ENCODE data around the gene TMEM30A. TPM values are rescaled to one million over a fixed set of nuclear protein-coding genes. Genes with fewer than 3 reads are reported as not detected.
A peak's percentile ranks its signal among the peaks of the same experiment; 100 is the strongest.

The TMEM30A gene
- total and polyA plus RNA-seq, 4 experiments from 2014 or later, result 44.7 to 78.3 (median 65.1) TPM

DNA sequence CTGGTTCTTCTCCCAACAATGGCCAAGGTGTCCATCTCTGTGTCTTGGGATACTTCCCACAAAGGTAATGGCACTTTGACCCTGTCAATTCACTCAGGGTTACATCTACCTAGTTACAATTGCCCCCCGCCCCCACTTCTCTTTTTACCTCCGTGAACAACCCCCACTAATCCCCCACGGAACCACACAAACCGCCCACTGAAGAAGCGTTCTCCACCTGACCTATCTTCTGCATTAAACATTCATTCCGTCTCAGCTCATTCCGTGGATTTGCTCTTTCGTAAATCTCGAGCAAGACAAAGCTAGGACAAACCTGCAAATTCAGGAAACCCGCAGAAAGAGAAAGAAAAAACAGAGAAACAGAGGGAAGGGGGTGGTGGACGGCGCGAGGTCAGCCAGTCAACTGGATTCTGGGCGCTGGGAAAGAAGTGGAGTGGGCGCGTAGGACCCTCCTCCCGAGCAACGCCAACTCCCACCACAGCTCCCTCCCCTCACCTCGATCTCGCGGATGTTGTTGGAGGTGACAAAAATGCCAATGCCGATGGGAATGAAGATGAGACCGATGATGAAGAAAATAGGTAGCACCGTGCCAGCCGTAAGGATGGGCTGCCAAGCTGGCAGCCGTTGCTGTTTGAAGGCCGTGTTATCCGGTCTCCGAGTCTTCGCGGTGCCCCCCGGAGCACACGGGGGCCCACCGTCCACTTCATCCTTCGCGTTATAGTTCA lies 523 bp downstream of the TMEM30A start:
- Mint-ChIP-seq H3K36me3 (peaks cover 0 to 3% of the 10 kb centered on the region in 2 donors), H3K9me3 (no peaks in the 10 kb centered on the region), H3K27ac (no peak overlapping the region), H3K27me3 (no peaks in the 10 kb centered on the region), H3K4me3 (no peak overlapping the region), H3K4me1 (peaks cover 30 to 44% (median 38%) of the 10 kb centered on the region in 4 donors)
- CTCF ChIA-PET (ENCODE audit: partially characterized antibody), result interaction anchor here (0.7 to 3.9 kb wide), 9 partner anchors 10 to 1631 kb away, joined by 3 to 13 read pairs (median 3); partner anchors contain the start of gene COX7A2
- POLR2A ChIA-PET (ENCODE audit: partially characterized antibody), result interaction anchor here (0.9 to 3.7 kb wide), 10 partner anchors 11 to 1764 kb away, joined by 3 to 44 read pairs (median 4); partner anchors contain the start of genes COX7A2, SENP6 and SLC17A5
- no peaks in the 10 kb centered on the region for H3K27me3 ChIP-seq (ENCODE audit: insufficient read depth, low read length)
- peaks cover 70% of the 10 kb centered on the region for H3K4me1 ChIP-seq (ENCODE audit: insufficient read depth, low read length)
- H3K9me3 ChIP-seq (ENCODE audit: control insufficient read depth in 1 of 2, low read length in 2 of 2), result no peaks in the 10 kb centered on the region
- intact Hi-C loops (cut with micrococcal nuclease), result loop anchor here (1.0 to 10.0 kb wide), 7 partner anchors 17 to 1763 kb away; partner anchors contain the start of genes COX7A2, EEF1A1, MYO6 and SLC17A5
- H3K36me3 ChIP-seq (ENCODE audit: insufficient read depth, low read length), result no peaks in the 10 kb centered on the region
- peak in 3 of 5 donors; percentile 13 to 56 (median 14) for DNase-seq
- peak overlapping the region; percentile 70 to 86 for H3K4me3 ChIP-seq (ENCODE audit: low read length in 2 of 2)
- peak overlapping the region; percentile 79 for H3K27ac ChIP-seq (ENCODE audit: low read depth, low read length)

DNA sequence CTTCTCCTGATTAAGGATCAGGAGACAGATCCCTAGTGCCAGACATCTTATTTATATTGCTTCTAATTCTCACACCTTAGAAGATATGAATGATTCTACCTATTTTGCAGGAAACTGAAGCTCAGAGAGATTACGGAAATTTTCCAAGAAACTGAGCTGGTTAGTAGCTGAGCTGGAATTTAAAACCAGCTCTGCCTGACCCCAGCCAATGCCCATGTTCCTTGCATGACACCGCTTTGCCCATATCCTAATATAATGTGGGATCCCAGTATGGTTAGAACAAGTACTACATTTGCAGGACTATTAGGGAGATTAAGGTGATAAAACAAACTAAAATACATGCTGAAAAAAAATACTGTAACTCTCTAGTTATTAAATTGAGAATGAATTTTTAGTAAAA lies 1.9 kb downstream of the TMEM30A start:
- no peaks in the 10 kb centered on the region for H3K9me3 ChIP-seq (ENCODE audit: control insufficient read depth in 1 of 2, low read length in 2 of 2)
- POLR2A ChIA-PET (ENCODE audit: partially characterized antibody), result interaction anchor here (0.8 to 3.7 kb wide), 3 partner anchors 39 to 1762 kb away, joined by 3 to 44 read pairs (median 36); partner anchors contain the start of genes COX7A2 and SENP6
- Mint-ChIP-seq H3K27me3 (no peaks in the 10 kb centered on the region), H3K4me3 (peak overlapping the region in 6 of 8 donors; percentile 26 to 72 (median 60)), H3K9me3 (peaks cover 0 to 1% (median 0%) of the 10 kb centered on the region in 8 donors), H3K36me3 (peaks cover 0 to 2% of the 10 kb centered on the region in 2 donors), H3K4me1 (peaks cover 36 to 55% (median 44%) of the 10 kb centered on the region in 4 donors), H3K27ac (peak overlapping the region in 4 of 7 donors; percentile 8 to 58 (median 26))
- no peak overlapping the region for H3K27ac ChIP-seq (ENCODE audit: low read depth, low read length)
- intact Hi-C loops (cut with micrococcal nuclease), result loop anchor here (5.0 to 10.0 kb wide), 2 partner anchors 245 to 462 kb away; partner anchors contain the start of gene MYO6
- CTCF ChIA-PET (ENCODE audit: partially characterized antibody), result interaction anchor here (0.9 to 3.9 kb wide), 5 partner anchors 12 to 244 kb away, joined by 3 to 13 read pairs (median 4); partner anchors contain the start of gene COX7A2
- no peaks in the 10 kb centered on the region for H3K36me3 ChIP-seq (ENCODE audit: insufficient read depth, low read length)
- H3K27me3 ChIP-seq (ENCODE audit: insufficient read depth, low read length), result no peaks in the 10 kb centered on the region
- H3K4me1 ChIP-seq (ENCODE audit: insufficient read depth, low read length), result peaks cover 83% of the 10 kb centered on the region
- no peak for DNase-seq
- H3K4me3 ChIP-seq (ENCODE audit: low read length in 2 of 2), result no peak overlapping the region

DNA sequence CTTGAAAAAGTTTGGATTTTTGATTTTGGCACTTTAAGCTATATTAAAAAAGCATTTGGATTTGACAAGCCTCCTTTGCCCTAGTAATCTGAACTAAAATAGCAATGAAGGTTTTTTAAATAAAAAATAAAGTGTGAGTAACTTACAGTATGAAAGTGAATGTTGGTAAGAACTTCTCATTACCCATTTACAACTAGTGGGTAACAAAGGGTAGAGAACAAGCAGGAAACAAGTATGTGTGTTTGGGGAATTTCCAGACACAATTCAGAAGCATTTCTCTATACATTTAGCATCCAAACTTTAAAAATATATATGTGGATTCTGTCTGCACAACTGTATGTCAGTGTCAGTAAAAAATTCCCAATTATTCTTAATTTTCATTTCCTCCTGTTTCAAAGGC lies 2.9 kb downstream of the TMEM30A start:
- DNase-seq, result no peak
- no peaks in the 10 kb centered on the region for H3K27me3 ChIP-seq (ENCODE audit: insufficient read depth, low read length)
- peaks cover 0 to 1% (median 0%) of the 10 kb centered on the region in 8 donors for H3K9me3 Mint-ChIP-seq
- H3K4me3 ChIP-seq (ENCODE audit: low read length in 2 of 2), result no peak overlapping the region
- ChIA-PET CTCF (ENCODE audit: partially characterized antibody) (interaction anchor here (0.9 to 1.4 kb wide), 4 partner anchors 12 to 245 kb away, joined by 3 to 7 read pairs (median 4); no protein-coding TSS in a partner anchor), POLR2A (ENCODE audit: partially characterized antibody) (no interaction called here)
- no peaks in the 10 kb centered on the region for H3K27me3 Mint-ChIP-seq
- no peak overlapping the region for H3K27ac ChIP-seq (ENCODE audit: low read depth, low read length)
- H3K36me3 Mint-ChIP-seq, result peaks cover 4 to 5% of the 10 kb centered on the region in 2 donors
- no peaks in the 10 kb centered on the region for H3K9me3 ChIP-seq (ENCODE audit: control insufficient read depth in 1 of 2, low read length in 2 of 2)
- peak overlapping the region in 6 of 8 donors; percentile 3 to 65 (median 44) for H3K4me3 Mint-ChIP-seq
- peaks cover 72% of the 10 kb centered on the region for H3K4me1 ChIP-seq (ENCODE audit: insufficient read depth, low read length)
- intact Hi-C loops (cut with micrococcal nuclease), result loop anchor here (5.0 to 10.0 kb wide), 2 partner anchors 246 to 463 kb away; partner anchors contain the start of gene MYO6
- H3K4me1 Mint-ChIP-seq, result peaks cover 40 to 49% (median 41%) of the 10 kb centered on the region in 4 donors
- no peaks in the 10 kb centered on the region for H3K36me3 ChIP-seq (ENCODE audit: insufficient read depth, low read length)
- H3K27ac Mint-ChIP-seq, result peak overlapping the region in 1 of 7 donors; percentile 57

DNA sequence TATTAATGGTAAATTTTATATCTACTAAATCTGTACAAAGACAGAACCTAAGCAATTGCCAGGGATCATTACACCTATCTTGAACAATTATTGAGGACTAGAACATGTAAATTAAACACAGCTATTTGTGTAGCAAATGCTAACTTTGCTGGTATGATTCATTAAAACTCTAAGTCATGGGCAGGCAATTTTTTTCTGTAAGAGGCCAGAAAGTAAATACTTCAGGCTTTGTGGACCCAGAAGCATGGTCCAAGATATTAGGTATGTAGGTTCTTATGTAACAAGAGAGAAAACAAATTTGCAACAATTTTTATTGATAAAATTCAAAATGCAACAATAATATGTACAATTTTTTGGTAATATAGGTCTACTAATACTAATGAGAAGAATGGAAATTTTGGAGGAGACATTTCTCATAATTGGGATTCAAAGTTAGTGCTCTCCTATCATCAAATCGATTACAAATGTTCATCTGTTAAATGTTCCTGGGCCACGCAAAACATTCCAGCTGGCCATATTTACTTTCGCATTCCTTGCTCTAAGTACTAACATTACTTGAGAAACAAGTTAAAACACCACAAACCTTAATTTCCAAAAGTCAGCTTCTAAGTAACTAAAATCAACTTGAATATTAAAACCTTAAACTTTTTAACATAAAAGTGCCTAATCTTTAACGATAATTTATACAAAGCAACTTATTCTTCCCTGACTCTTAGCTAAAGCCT lies 4.3 kb downstream of the TMEM30A start:
- ChIA-PET POLR2A (ENCODE audit: partially characterized antibody) (interaction anchor here (2.9 kb wide), 1 partner anchor 37 kb away, joined by 15 read pairs; the partner anchor contains the start of gene COX7A2), CTCF (ENCODE audit: partially characterized antibody) (interaction anchor here (1.1 to 2.3 kb wide), 3 partner anchors 12 to 17 kb away, joined by 3 to 8 read pairs (median 7); no protein-coding TSS in a partner anchor)
- H3K27ac ChIP-seq (ENCODE audit: low read depth, low read length), result no peak overlapping the region

DNA sequence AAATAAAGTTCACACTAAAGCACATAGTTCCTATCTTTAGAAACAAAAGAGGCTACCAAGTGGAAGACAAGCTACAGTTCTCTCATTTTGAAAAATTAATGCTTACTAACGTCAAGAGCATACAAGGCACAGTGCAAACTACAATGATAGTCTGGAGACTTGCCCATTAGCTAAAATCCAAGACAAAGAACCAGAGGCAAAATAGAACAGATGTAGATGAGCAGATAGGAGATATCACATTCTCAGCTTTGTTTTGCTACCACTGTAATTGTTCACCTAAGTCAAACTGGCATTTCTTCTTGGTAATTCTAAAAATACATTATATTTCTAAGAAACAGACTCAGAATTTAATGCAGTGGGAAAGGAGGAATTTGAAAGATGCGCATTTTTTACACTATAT lies 5.2 kb downstream of the TMEM30A start:
- H3K27me3 ChIP-seq (ENCODE audit: insufficient read depth, low read length), result no peaks in the 10 kb centered on the region
- H3K4me3 ChIP-seq (ENCODE audit: low read length in 2 of 2), result no peak overlapping the region
- DNase-seq, result no peak
- H3K36me3 ChIP-seq (ENCODE audit: insufficient read depth, low read length), result no peaks in the 10 kb centered on the region
- intact Hi-C loops (cut with micrococcal nuclease), result no loop called here
- Mint-ChIP-seq H3K36me3 (peaks cover 12 to 18% of the 10 kb centered on the region in 2 donors), H3K4me3 (peak overlapping the region in 1 of 8 donors; percentile 23), H3K9me3 (peaks cover 0 to 1% (median 0%) of the 10 kb centered on the region in 8 donors), H3K27ac (peak overlapping the region in 2 of 7 donors; percentile 22 to 64), H3K4me1 (peaks cover 52 to 64% (median 58%) of the 10 kb centered on the region in 4 donors), H3K27me3 (no peaks in the 10 kb centered on the region)
- H3K4me1 ChIP-seq (ENCODE audit: insufficient read depth, low read length), result peaks cover 79% of the 10 kb centered on the region
- no peak overlapping the region for H3K27ac ChIP-seq (ENCODE audit: low read depth, low read length)
- ChIA-PET POLR2A (ENCODE audit: partially characterized antibody) (interaction anchor here (2.9 kb wide), 1 partner anchor 36 kb away, joined by 15 read pairs; the partner anchor contains the start of gene COX7A2), CTCF (ENCODE audit: partially characterized antibody) (interaction anchor here (1.0 to 2.6 kb wide), 3 partner anchors 12 to 69 kb away, joined by 4 to 20 read pairs (median 8); no protein-coding TSS in a partner anchor)
- no peaks in the 10 kb centered on the region for H3K9me3 ChIP-seq (ENCODE audit: control insufficient read depth in 1 of 2, low read length in 2 of 2)

More for the DNA sequence above, 4.3 kb downstream of the TMEM30A start:
- Histone ChIP-seq H3K27me3 (ENCODE audit: insufficient read depth, low read length) (no peaks in the 10 kb centered on the region), H3K36me3 (ENCODE audit: insufficient read depth, low read length) (no peaks in the 10 kb centered on the region), H3K9me3 (ENCODE audit: control insufficient read depth in 1 of 2, low read length in 2 of 2) (no peaks in the 10 kb centered on the region), H3K4me1 (ENCODE audit: insufficient read depth, low read length) (peaks cover 72% of the 10 kb centered on the region), H3K4me3 (ENCODE audit: low read length in 2 of 2) (no peak overlapping the region)
- peaks cover 8 to 13% of the 10 kb centered on the region in 2 donors for H3K36me3 Mint-ChIP-seq
- H3K27ac Mint-ChIP-seq, result peak overlapping the region in 1 of 7 donors; percentile 47
- no peaks in the 10 kb centered on the region for H3K27me3 Mint-ChIP-seq
- peaks cover 47 to 57% (median 51%) of the 10 kb centered on the region in 4 donors for H3K4me1 Mint-ChIP-seq
- peaks cover 0 to 1% (median 0%) of the 10 kb centered on the region in 8 donors for H3K9me3 Mint-ChIP-seq
- peak overlapping the region in 2 of 8 donors; percentile 27 to 46 for H3K4me3 Mint-ChIP-seq
- intact Hi-C loops (cut with micrococcal nuclease), result loop anchor here (5.0 to 10.0 kb wide), 2 partner anchors 247 to 465 kb away; partner anchors contain the start of gene MYO6
- DNase-seq, result no peak

DNA sequence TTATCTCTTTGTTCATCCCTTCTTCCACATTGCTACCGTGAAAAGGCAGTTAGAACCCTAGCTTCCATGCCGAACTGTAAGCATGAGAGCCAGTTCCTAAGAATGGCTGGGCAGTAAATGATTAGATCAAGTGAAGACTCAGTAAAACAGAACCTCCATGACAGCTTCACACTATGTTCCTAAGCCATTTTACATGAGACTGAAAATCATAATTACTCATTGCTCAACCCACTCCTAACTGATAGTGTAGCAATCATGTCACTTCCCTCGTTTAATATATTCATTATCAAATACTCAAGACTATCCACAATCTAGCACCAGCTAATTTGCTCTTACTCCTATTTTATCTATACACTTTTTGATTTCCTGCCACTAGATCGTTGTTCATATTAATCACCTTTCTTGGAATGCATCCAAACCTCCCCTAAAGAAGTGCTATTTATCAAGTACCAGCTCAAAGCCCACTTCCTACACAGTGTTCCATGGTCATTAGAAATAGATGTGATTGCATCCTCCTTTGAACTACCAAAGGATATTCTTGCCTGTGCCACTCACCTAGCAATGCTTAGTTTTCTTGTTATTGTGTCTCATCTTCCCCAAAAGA lies 6.0 kb downstream of the TMEM30A start:
- H3K27me3 ChIP-seq (ENCODE audit: insufficient read depth, low read length), result no peaks in the 10 kb centered on the region
- Mint-ChIP-seq H3K4me3 (peak overlapping the region in 4 of 8 donors; percentile 4 to 9 (median 7)), H3K4me1 (peaks cover 59 to 72% (median 66%) of the 10 kb centered on the region in 4 donors), H3K27ac (peak overlapping the region; percentile 0 to 66 (median 6)), H3K27me3 (no peaks in the 10 kb centered on the region), H3K9me3 (peaks cover 0 to 1% (median 0%) of the 10 kb centered on the region in 8 donors), H3K36me3 (peaks cover 16 to 21% of the 10 kb centered on the region in 2 donors)
- H3K4me3 ChIP-seq (ENCODE audit: low read length in 2 of 2), result no peak overlapping the region
- H3K4me1 ChIP-seq (ENCODE audit: insufficient read depth, low read length), result peaks cover 79% of the 10 kb centered on the region
- POLR2A ChIA-PET (ENCODE audit: partially characterized antibody), result interaction anchor here (2.9 kb wide), 1 partner anchor 35 kb away, joined by 15 read pairs; the partner anchor contains the start of gene COX7A2
- H3K36me3 ChIP-seq (ENCODE audit: insufficient read depth, low read length), result no peaks in the 10 kb centered on the region
- CTCF ChIA-PET (ENCODE audit: partially characterized antibody), result interaction anchor here (1.0 to 2.6 kb wide), 3 partner anchors 11 to 68 kb away, joined by 4 to 20 read pairs (median 8); no protein-coding TSS in a partner anchor
- intact Hi-C loops (cut with micrococcal nuclease), result no loop called here
- H3K27ac ChIP-seq (ENCODE audit: low read depth, low read length), result no peak overlapping the region
- no peak for DNase-seq
- H3K9me3 ChIP-seq (ENCODE audit: control insufficient read depth in 1 of 2, low read length in 2 of 2), result no peaks in the 10 kb centered on the region
